Osteocyte (in vitro differentiated cells): ENCODE data around the gene SSH3. TPM values are rescaled to one million over a fixed set of nuclear protein-coding genes. Genes with fewer than 3 reads are reported as not detected.

Experiments used
- DNase-seq: peaks from one replicate; pipeline ENCODE4 v3.0.0; 2021; ENCODE audit warnings: mixed read lengths; ENCODE audit not compliant: unreplicated experiment; ENCODE audit errors: extremely low spot score
- H3K27ac Mint-ChIP-seq: one replicate; pipeline ENCODE4 v1.8.0; 2021; ENCODE audit warnings: mild to moderate bottlenecking, mixed read lengths; ENCODE audit not compliant: unreplicated experiment
- H3K27me3 Mint-ChIP-seq: one replicate; pipeline ENCODE4 v1.8.0; 2021; ENCODE audit warnings: mixed read lengths; ENCODE audit not compliant: unreplicated experiment
- H3K36me3 Mint-ChIP-seq: one replicate; pipeline ENCODE4 v1.8.0; 2021; ENCODE audit warnings: mixed read lengths; ENCODE audit not compliant: unreplicated experiment
- H3K4me1 Mint-ChIP-seq: one replicate; pipeline ENCODE4 v1.8.0; 2021; ENCODE audit warnings: mixed read lengths; ENCODE audit not compliant: unreplicated experiment
- H3K4me3 Mint-ChIP-seq: one replicate; pipeline ENCODE4 v1.8.0; 2021; ENCODE audit warnings: mild to moderate bottlenecking, moderate library complexity, mixed read lengths; ENCODE audit not compliant: unreplicated experiment
- H3K9me3 Mint-ChIP-seq: one replicate; pipeline ENCODE4 v1.8.0; 2021; ENCODE audit warnings: mixed read lengths; ENCODE audit not compliant: unreplicated experiment
- total RNA-seq: library from RNA; stranded (reverse); gene quantifications from 2 replicates; pipeline ENCODE4 v1.2.1, GENCODE V29; 2021
- TF ChIP-seq, protein P1 (sequence below): fragments of 200-600 bp; sonication (generic); IDR thresholded peaks from 2 replicates; pipeline ENCODE4 v1.5.0; 2021; ENCODE audit warnings: antibody characterized with exemption, mild to moderate bottlenecking, moderate library complexity

The SSH3 gene
- total RNA-seq, 1 donor from 2014 or later = 28.6 TPM

DNA sequence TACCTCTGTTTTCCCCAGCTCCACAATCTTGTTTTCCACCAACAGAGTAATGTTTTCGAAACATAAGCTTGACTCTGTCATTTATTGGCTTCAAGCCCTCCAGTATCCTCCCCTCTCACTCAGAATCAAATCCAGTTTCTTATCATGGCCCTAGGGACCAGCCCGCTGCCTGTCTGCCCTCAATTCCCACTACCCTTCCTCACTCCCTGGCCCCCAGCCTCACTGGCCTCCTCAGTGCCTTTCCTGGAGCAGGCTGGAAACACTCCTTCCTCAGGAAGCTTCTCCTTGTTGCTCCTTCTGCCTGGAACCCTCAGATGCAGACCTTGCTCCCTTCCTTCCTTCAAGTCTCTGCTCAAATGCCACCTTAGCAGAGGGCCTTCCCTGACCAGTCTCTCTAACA lies 46.1 kb downstream of the SSH3 start:
- no peak for DNase-seq
- Mint-ChIP-seq H3K27me3 (no peaks in the 10 kb centered on the region), H3K27ac (no peak overlapping the region), H3K9me3 (no peaks in the 10 kb centered on the region), H3K36me3 (no peaks in the 10 kb centered on the region), H3K4me3 (no peak overlapping the region), H3K4me1 (peaks cover 46% of the 10 kb centered on the region)
- TF ChIP-seq, protein P1, sequence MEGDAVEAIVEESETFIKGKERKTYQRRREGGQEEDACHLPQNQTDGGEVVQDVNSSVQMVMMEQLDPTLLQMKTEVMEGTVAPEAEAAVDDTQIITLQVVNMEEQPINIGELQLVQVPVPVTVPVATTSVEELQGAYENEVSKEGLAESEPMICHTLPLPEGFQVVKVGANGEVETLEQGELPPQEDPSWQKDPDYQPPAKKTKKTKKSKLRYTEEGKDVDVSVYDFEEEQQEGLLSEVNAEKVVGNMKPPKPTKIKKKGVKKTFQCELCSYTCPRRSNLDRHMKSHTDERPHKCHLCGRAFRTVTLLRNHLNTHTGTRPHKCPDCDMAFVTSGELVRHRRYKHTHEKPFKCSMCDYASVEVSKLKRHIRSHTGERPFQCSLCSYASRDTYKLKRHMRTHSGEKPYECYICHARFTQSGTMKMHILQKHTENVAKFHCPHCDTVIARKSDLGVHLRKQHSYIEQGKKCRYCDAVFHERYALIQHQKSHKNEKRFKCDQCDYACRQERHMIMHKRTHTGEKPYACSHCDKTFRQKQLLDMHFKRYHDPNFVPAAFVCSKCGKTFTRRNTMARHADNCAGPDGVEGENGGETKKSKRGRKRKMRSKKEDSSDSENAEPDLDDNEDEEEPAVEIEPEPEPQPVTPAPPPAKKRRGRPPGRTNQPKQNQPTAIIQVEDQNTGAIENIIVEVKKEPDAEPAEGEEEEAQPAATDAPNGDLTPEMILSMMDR = no peak

DNA sequence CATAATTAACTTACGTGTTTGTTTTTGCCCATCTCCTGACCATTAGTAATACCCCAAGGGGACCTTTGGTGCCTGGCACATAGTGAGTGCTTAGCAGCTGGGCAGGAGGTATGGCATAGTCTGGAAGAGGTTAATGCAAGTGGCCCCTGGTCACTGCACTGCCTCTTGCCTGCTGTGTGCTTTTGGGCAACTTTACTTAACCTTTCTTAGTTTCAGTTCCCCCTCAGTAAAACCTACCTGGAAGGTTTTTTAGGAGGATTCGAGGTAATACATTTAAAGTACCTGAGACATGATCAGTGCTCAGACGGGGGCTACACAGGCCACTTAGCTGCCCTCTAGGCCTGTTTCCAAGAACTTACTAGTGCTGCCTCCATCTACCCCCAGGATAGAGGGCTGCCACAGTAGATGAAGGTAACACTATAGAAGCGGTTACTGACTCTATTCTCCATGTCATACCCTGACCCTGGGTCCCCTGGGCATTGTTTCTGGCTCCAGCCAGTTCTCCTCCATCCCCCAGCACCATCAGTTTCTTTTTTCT lies 46.7 kb downstream of the SSH3 start:
- Mint-ChIP-seq H3K36me3 (no peaks in the 10 kb centered on the region), H3K4me3 (no peak overlapping the region), H3K27me3 (no peaks in the 10 kb centered on the region), H3K4me1 (peaks cover 51% of the 10 kb centered on the region), H3K9me3 (no peaks in the 10 kb centered on the region), H3K27ac (no peak overlapping the region)
- no peak for DNase-seq
- TF ChIP-seq, protein P1 = no peak

DNA sequence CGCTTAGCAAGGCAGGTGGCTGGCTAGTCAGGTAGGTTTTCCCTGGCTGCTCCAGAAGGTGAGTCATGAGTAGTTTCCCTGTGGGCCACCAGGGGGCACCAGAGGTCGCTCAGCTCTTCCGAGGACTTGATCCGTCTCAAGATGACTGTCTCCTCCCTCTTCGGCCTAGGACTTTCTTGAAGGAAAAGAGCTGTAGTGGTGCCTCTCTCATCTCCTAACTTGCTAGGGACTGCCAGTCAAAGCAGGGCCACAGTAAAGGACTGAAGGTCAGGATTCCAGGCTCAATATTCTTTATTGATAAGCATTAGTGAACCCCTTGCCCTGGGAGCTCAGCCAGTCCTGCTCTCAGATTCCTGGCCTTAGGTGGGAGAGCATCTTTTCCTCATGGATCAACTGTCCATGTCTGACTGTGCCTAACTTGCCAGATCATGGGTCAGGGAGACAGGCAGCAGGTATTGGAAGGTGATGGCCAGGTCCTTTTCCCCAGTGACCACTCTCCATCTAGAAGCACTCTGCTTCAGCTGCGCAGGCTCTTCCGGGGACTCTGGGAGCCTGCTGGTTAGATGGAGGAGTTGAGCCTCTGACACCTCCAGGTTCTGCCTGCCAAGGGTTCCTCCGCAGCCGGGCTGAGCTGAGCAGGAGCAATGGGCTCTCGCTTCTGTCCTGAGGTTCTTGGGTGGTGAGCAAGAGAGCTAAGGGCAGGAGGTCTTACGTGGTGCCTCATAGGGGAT lies 48.1 kb downstream of the SSH3 start:
- TF ChIP-seq, protein P1 = peak; percentile 92
- Mint-ChIP-seq H3K27ac (peak overlapping the region; percentile 67), H3K9me3 (no peaks in the 10 kb centered on the region), H3K36me3 (no peaks in the 10 kb centered on the region), H3K4me1 (peaks cover 55% of the 10 kb centered on the region), H3K4me3 (peak overlapping the region; percentile 65), H3K27me3 (no peaks in the 10 kb centered on the region)
- DNase-seq = no peak

DNA sequence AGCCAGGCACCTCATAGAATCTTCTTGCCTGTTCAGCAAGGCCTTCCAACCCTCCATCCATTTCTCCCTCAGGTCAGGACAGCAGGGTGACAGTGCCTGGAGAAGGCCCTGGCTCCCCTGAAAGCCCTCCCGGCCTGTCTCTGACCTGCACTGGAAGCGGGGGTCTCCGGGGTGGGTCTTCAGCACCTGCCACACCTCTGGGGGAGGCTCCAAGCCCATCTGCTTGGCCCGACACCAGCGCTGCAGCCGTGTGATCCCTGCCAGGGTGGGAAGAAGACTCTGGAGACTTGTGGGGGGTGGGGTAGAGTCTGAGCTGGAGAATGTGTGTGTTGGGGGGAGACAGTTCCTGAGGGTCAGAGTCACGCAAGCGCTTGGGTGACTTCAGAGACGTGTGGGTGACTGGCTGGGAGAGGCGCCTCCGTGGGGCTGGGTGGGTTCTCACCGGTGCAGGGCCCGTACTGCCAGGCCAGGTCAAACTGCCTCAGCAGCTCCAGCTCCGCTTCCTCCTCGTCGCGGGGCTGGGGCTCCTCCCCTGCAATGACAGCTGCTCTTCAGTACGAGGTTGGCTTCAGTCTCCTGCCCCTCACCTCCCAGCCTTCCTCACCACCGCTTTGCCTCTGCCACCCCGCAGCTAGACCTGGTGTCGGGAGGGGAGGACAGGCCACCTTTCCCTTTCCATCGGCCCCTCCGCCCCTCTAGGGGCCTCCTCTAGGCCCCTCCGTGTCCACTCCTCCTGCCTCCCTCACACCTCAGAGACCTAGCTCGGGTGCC lies 49.4 kb downstream of the SSH3 start:
- Mint-ChIP-seq H3K27me3 (no peaks in the 10 kb centered on the region), H3K4me3 (peak overlapping the region; percentile 97), H3K36me3 (no peaks in the 10 kb centered on the region), H3K4me1 (peaks cover 66% of the 10 kb centered on the region), H3K9me3 (no peaks in the 10 kb centered on the region), H3K27ac (peak overlapping the region; percentile 99)
- TF ChIP-seq, protein P1 = no peak
- DNase-seq = no peak
